ENCODE measurements around the gene CASTOR1.

Gene CASTOR1

GRCh38 chr22:30249049-30250038 lies 40.0 kb downstream of the CASTOR1 start (continued):
- TF ChIP-seq ZNF140 (tag by site-specific recombination; IDR thresholded peaks at IDR 0.05) (no peak), WT1 (tag by site-specific recombination; IDR thresholded peaks at IDR 0.05) (peak; percentile 83), ZSCAN16 (tag by site-specific recombination; IDR thresholded peaks at IDR 0.05) (no peak), KLF17 (tag by site-specific recombination; IDR thresholded peaks at IDR 0.05) (peak; percentile 52; the same call in 1 of the 2 replicates), ZNF677 (tag by site-specific recombination; IDR thresholded peaks at IDR 0.05) (no peak), SP2 (tag by site-specific recombination; IDR thresholded peaks at IDR 0.05) (no peak), ZNF654 (tag by site-specific recombination; IDR thresholded peaks at IDR 0.05; ENCODE audit: low read depth) (no peak), ZIC2 (tag by site-specific recombination; IDR thresholded peaks at IDR 0.05) (peak; percentile 53), YY1 (tag by site-specific recombination; IDR thresholded peaks at IDR 0.05) (no peak), EGR2 (tag by site-specific recombination; IDR thresholded peaks at IDR 0.05; ENCODE audit: low read depth) (peak; percentile 43; the same call in 1 of the 2 replicates), TRIM28 (IDR thresholded peaks at IDR 0.05; ENCODE audit: borderline replicate concordance, low read length) (no peak), HOXD13 (CRISPR knock-in tag; IDR thresholded peaks at IDR 0.05; ENCODE audit: borderline replicate concordance) (no peak), BCL11B (tag by site-specific recombination; IDR thresholded peaks at IDR 0.05; ENCODE audit: low read depth) (no peak), ZFHX2 (tag by site-specific recombination; conservative IDR thresholded peaks at IDR 0.05) (peak; percentile 63), ZNF48 (tag by site-specific recombination; IDR thresholded peaks at IDR 0.05) (no peak), ZNF513 (tag by site-specific recombination; IDR thresholded peaks at IDR 0.05) (no peak), CTCF (tag by site-specific recombination; IDR thresholded peaks at IDR 0.05) (no peak), KLF10 (tag by site-specific recombination; IDR thresholded peaks at IDR 0.05) (no peak), ZNF623 (tag by site-specific recombination; IDR thresholded peaks at IDR 0.05) (no peak), ZNF600 (tag by site-specific recombination; IDR thresholded peaks at IDR 0.05) (no peak), ZNF266 (tag by site-specific recombination; IDR thresholded peaks at IDR 0.05; ENCODE audit: low read depth) (no peak), HIC1 (tag by site-specific recombination; IDR thresholded peaks at IDR 0.05) (no peak)
